ENCODE data around the gene PRKG1.

DNA sequence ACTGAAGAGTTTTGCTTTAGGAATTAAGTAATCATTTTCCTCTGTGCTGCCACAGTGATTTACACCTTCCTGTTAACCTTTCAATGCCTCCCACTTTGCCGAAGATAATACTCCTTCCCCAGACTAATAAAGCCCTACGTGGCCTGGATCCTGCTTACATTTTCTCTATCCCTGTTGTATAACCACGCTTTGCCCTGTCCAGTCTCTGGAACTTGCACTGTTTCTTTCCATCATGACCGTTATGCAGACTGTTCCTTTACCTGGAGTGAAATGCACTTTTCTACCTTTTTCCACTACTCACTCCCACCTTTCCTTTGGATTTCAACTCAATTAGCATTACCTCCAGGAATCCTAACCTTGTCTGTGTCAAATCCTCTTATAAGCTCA lies 154.4 kb downstream of the PRKG1 start:
- no peak for TF ChIP-seq POU2F2 (IDR thresholded peaks at IDR 0.05; ENCODE audit: low read depth, low read length)
- no peak for TF ChIP-seq POLR2A (IDR thresholded peaks at IDR 0.05; ENCODE audit: low read depth, low read length)
- TF ChIP-seq PAX5 (IDR thresholded peaks at IDR 0.05; ENCODE audit: insufficient read depth, low read length, severe bottlenecking) = no peak
- no peak for TF ChIP-seq POLR2AphosphoS5 (IDR thresholded peaks at IDR 0.05; ENCODE audit: low read depth, low read length)
- TF ChIP-seq TAF1 (IDR thresholded peaks at IDR 0.05; ENCODE audit: low read depth, low read length) = no peak

Measured in GM12891 (cell line).